ENCODE measurements around the gene IFT22. TPM values are rescaled to one million over a fixed set of nuclear protein-coding genes. Genes with fewer than 3 reads are reported as not detected.

The IFT22 gene
- total and polyA plus RNA-seq, 2 experiments from 2014 or later = 13.8 to 38.8 TPM

- H3K9me2 ChIP-seq (ENCODE audit: insufficient read depth) = no peaks in the 10 kb centered on the region; the same call in 1 of the 2 replicates
- H3K36me3 ChIP-seq (ENCODE audit: insufficient read depth) = no peaks in the 10 kb centered on the region
- Mint-ChIP-seq H3K9me3 (peaks cover 13% of the 10 kb centered on the region; the same call in 2 of the 3 replicates), H3K27ac (no peak overlapping the region), H3K27me3 (ENCODE audit: insufficient read depth, low read depth, poor library complexity) (peaks cover 13% of the 10 kb centered on the region), H3K36me3 (ENCODE audit: low read depth) (no peaks in the 10 kb centered on the region), H3K4me1 (peaks cover 14% of the 10 kb centered on the region), H3K4me3 (no peak overlapping the region)
- TF ChIP-seq EZH2phosphoT487 (IDR thresholded peaks at IDR 0.05; ENCODE audit: unreplicated experiment) = no peak
- TF ChIP-seq STAT1 (IDR thresholded peaks at IDR 0.05; ENCODE audit: unreplicated experiment) = no peak
- no peak for TF ChIP-seq POLR2AphosphoS5 (IDR thresholded peaks at IDR 0.05; ENCODE audit: low read depth)
- no peak for TF ChIP-seq JUNB (IDR thresholded peaks at IDR 0.05; ENCODE audit: unreplicated experiment)
- TF ChIP-seq, protein P1, sequence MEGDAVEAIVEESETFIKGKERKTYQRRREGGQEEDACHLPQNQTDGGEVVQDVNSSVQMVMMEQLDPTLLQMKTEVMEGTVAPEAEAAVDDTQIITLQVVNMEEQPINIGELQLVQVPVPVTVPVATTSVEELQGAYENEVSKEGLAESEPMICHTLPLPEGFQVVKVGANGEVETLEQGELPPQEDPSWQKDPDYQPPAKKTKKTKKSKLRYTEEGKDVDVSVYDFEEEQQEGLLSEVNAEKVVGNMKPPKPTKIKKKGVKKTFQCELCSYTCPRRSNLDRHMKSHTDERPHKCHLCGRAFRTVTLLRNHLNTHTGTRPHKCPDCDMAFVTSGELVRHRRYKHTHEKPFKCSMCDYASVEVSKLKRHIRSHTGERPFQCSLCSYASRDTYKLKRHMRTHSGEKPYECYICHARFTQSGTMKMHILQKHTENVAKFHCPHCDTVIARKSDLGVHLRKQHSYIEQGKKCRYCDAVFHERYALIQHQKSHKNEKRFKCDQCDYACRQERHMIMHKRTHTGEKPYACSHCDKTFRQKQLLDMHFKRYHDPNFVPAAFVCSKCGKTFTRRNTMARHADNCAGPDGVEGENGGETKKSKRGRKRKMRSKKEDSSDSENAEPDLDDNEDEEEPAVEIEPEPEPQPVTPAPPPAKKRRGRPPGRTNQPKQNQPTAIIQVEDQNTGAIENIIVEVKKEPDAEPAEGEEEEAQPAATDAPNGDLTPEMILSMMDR (conservative IDR thresholded peaks at IDR 0.05; ENCODE audit: low read depth in 2 of 2) = no peak
- TF ChIP-seq, protein P2, sequence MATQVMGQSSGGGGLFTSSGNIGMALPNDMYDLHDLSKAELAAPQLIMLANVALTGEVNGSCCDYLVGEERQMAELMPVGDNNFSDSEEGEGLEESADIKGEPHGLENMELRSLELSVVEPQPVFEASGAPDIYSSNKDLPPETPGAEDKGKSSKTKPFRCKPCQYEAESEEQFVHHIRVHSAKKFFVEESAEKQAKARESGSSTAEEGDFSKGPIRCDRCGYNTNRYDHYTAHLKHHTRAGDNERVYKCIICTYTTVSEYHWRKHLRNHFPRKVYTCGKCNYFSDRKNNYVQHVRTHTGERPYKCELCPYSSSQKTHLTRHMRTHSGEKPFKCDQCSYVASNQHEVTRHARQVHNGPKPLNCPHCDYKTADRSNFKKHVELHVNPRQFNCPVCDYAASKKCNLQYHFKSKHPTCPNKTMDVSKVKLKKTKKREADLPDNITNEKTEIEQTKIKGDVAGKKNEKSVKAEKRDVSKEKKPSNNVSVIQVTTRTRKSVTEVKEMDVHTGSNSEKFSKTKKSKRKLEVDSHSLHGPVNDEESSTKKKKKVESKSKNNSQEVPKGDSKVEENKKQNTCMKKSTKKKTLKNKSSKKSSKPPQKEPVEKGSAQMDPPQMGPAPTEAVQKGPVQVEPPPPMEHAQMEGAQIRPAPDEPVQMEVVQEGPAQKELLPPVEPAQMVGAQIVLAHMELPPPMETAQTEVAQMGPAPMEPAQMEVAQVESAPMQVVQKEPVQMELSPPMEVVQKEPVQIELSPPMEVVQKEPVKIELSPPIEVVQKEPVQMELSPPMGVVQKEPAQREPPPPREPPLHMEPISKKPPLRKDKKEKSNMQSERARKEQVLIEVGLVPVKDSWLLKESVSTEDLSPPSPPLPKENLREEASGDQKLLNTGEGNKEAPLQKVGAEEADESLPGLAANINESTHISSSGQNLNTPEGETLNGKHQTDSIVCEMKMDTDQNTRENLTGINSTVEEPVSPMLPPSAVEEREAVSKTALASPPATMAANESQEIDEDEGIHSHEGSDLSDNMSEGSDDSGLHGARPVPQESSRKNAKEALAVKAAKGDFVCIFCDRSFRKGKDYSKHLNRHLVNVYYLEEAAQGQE (IDR thresholded peaks at IDR 0.05; ENCODE audit: unreplicated experiment) = no peak
- TF ChIP-seq NANOG (IDR thresholded peaks at IDR 0.05; ENCODE audit: borderline replicate concordance) = no peak
- TF ChIP-seq EZH2 (IDR thresholded peaks at IDR 0.05; ENCODE audit: low read depth, unreplicated experiment) = no peak
- no peak for TF ChIP-seq ZNF462 (CRISPR knock-in tag; IDR thresholded peaks at IDR 0.05)
- TF ChIP-seq CREB1 (CRISPR knock-in tag; IDR thresholded peaks at IDR 0.05; ENCODE audit: low read depth) = no peak
- no peak for TF ChIP-seq ZNF331 (CRISPR knock-in tag; IDR thresholded peaks at IDR 0.05; ENCODE audit: low read depth)
- H3F3A ChIP-seq (replicated peaks; ENCODE audit: low read depth) = no peaks in the 10 kb centered on the region
- H2AFZ ChIP-seq = no peak overlapping the region
- DNase-seq (ENCODE audit: low spot score) (no peak), ATAC-seq (no peak)
- no peak overlapping the region for H3K4me3 ChIP-seq
- no peak overlapping the region for H3K4me2 ChIP-seq
- H3K4me1 ChIP-seq (ENCODE audit: insufficient read depth) = peaks cover 16% of the 10 kb centered on the region
- H3K79me2 ChIP-seq (replicated peaks; ENCODE audit: insufficient read depth) = no peaks in the 10 kb centered on the region
- no peak overlapping the region for H3K27ac ChIP-seq (ENCODE audit: low read depth)
- no peaks in the 10 kb centered on the region for H4K20me1 ChIP-seq (replicated peaks; ENCODE audit: insufficient read depth)
- no peaks in the 10 kb centered on the region for H3K27me3 ChIP-seq (ENCODE audit: insufficient read depth)
Observed at GRCh38 chr7:101269664-101270063, 51.9 kb downstream of the IFT22 start.
